SK-N-SH treated with all-trans-retinoic acid at 6 μM for 48 hours (cell line): ENCODE measurements around the gene TTC34.

ENCODE experiments used
- ATAC-seq: fragments of 200-7000 bp; cut with Tn5 transposase; 3 replicates; pipeline ENCODE4 v1.9.1; 2020; ENCODE audit warnings: mild to moderate bottlenecking, moderate library complexity
- ARNTL ChIP-seq: fragments of 450-650 bp; formaldehyde crosslinking; IDR thresholded peaks from 2 replicates; pipeline ENCODE4 v1.5.0; 2020; ENCODE audit warnings: low read depth, mild to moderate bottlenecking, moderate library complexity, borderline replicate concordance
- BACH2 ChIP-seq: fragments of 250-450 bp; sonication (Bioruptor Pico); IDR thresholded peaks from 2 replicates; pipeline ENCODE4 v1.9.0; 2021; ENCODE audit warnings: mild to moderate bottlenecking, borderline replicate concordance
- CSDC2 ChIP-seq: fragments of 250-450 bp; sonication (Bioruptor Pico); IDR thresholded peaks from 2 replicates; pipeline ENCODE4 v1.5.0; 2020; ENCODE audit warnings: mild to moderate bottlenecking, moderate library complexity
- ESRRG ChIP-seq: fragments of 250-450 bp; sonication (Bioruptor Pico); IDR thresholded peaks from 2 replicates; pipeline ENCODE4 v1.6.1; 2021; ENCODE audit warnings: mild to moderate bottlenecking
- GLIS3 ChIP-seq: fragments of 250-450 bp; sonication (Bioruptor Pico); IDR thresholded peaks from 2 replicates; pipeline ENCODE4 v1.5.0; 2020; ENCODE audit warnings: mild to moderate bottlenecking, moderate library complexity
- ISL1 ChIP-seq: fragments of 250-450 bp; sonication (Bioruptor Pico); IDR thresholded peaks from 2 replicates; pipeline ENCODE4 v2.1.2; 2022; ENCODE audit warnings: mild to moderate bottlenecking, moderate library complexity
- OSR1 ChIP-seq: fragments of 250-450 bp; sonication (Bioruptor Pico); IDR thresholded peaks from 2 replicates; pipeline ENCODE4 v1.8.0; 2022; ENCODE audit warnings: moderate library complexity, mild to moderate bottlenecking, inconsistent platforms
- PPARA ChIP-seq: fragments of 250-450 bp; sonication (Bioruptor Pico); IDR thresholded peaks from 2 replicates; pipeline ENCODE4 v1.5.0; 2020; ENCODE audit warnings: mild to moderate bottlenecking, borderline replicate concordance
- RARB ChIP-seq: fragments of 250-450 bp; sonication (Bioruptor Pico); IDR thresholded peaks from 2 replicates; pipeline ENCODE4 v1.8.0; 2021; ENCODE audit warnings: mild to moderate bottlenecking, moderate library complexity
- SNAI2 ChIP-seq: fragments of 250-450 bp; sonication (Bioruptor Pico); IDR thresholded peaks from 2 replicates; pipeline ENCODE4 v1.5.0; 2020; ENCODE audit warnings: mild to moderate bottlenecking, moderate library complexity
- TCF4 ChIP-seq: fragments of 250-450 bp; sonication (Bioruptor Pico); IDR thresholded peaks from 2 replicates; pipeline ENCODE4 v1.8.0; 2021; ENCODE audit warnings: mild to moderate bottlenecking, moderate library complexity, borderline replicate concordance
- TOX ChIP-seq: fragments of 250-450 bp; sonication (Bioruptor Pico); IDR thresholded peaks from 2 replicates; pipeline ENCODE4 v1.8.0; 2021; ENCODE audit warnings: mild to moderate bottlenecking, moderate library complexity, borderline replicate concordance
- ZC3H10 ChIP-seq: fragments of 250-450 bp; sonication (Bioruptor Pico); IDR thresholded peaks from 2 replicates; pipeline ENCODE4 v1.5.1; 2021; ENCODE audit warnings: mild to moderate bottlenecking, moderate library complexity
- ZFP3 ChIP-seq: fragments of 250-450 bp; sonication (Bioruptor Pico); IDR thresholded peaks from 2 replicates; pipeline ENCODE4 v1.5.0; 2020; ENCODE audit warnings: mild to moderate bottlenecking, moderate library complexity
- ZFP30 ChIP-seq: fragments of 450-650 bp; formaldehyde crosslinking; IDR thresholded peaks from 2 replicates; pipeline ENCODE4 v1.5.0; 2022; ENCODE audit warnings: mild to moderate bottlenecking, moderate library complexity
- ZNF565 ChIP-seq: fragments of 450-650 bp; formaldehyde crosslinking; conservative IDR thresholded peaks from 2 replicates; pipeline ENCODE4 v1.5.0; 2020; ENCODE audit warnings: low read depth, mild to moderate bottlenecking, moderate library complexity
- ZNF70 ChIP-seq: fragments of 450-650 bp; formaldehyde crosslinking; IDR thresholded peaks from 2 replicates; pipeline ENCODE4 v1.5.0; 2020; ENCODE audit warnings: mild to moderate bottlenecking, moderate library complexity
- ZNF8 ChIP-seq: fragments of 450-650 bp; formaldehyde crosslinking; IDR thresholded peaks from 2 replicates; pipeline ENCODE4 v1.5.0; 2020; ENCODE audit warnings: mild to moderate bottlenecking, moderate library complexity
- TF ChIP-seq, protein P1 (sequence below): fragments of 250-450 bp; sonication (Bioruptor Pico); IDR thresholded peaks from 2 replicates; pipeline ENCODE4 v1.8.0; 2021; ENCODE audit warnings: low read depth, mild to moderate bottlenecking, moderate library complexity, borderline replicate concordance
- TF ChIP-seq, protein P2 (sequence below): fragments of 250-450 bp; sonication (Bioruptor Pico); IDR thresholded peaks from 2 replicates; pipeline ENCODE4 v1.5.0; 2020; ENCODE audit warnings: mild to moderate bottlenecking, moderate library complexity
- TF ChIP-seq, protein P3 (sequence below): fragments of 250-450 bp; sonication (Bioruptor Pico); IDR thresholded peaks from 2 replicates; pipeline ENCODE4 v1.5.1; 2021; ENCODE audit warnings: mild to moderate bottlenecking, moderate library complexity
- TF ChIP-seq, protein P4 (sequence below): fragments of 250-450 bp; sonication (Bioruptor Pico); IDR thresholded peaks from 2 replicates; pipeline ENCODE4 v1.8.0; 2020; ENCODE audit warnings: mild to moderate bottlenecking, moderate library complexity, borderline replicate concordance

TTC34 gene

DNA sequence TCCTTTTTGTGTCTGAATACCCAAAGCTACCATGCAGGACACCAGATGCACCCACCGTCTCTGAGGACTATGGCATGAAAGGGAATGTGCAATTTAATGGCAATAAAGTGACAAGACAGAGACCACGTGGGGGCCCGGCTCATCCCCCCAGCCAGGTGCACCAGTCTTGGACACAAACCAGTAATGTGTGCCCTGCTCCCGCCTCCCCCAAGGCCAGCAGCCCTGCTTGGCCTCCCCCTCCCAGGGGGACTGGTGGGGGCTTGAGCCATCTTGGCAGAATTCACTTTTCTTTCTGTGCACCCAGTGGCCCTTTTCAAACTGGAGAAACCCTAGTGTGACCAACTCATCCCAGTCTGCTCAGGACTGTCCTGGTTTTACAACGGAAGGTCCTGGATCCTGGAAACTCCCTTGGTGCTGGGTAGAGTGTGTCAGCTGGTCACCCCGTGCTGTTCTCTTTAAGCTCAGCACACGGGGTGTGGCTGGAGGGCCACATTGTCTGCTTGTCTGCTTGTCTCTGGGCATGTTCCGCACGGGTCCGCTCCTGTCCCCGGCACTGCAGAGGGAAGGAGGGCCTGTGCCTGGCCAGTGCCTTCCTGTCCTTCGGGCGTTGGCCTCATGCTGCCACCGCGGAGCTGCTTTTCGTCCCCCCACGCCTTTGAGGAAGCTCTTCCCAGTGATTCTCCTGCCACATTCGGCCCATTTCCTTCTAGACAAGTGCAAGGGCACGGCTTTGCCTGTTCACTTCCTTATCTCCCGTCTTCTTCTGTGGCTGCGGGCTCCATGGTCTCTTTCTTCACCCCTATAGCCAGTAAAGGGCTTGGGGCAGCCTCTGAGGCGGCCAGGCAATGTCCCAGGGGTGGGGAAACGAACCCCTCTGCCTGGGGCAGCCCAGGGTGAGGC is 45.8 kb upstream of the TTC34 start:
- TF ChIP-seq ZFP3 = no peak
- TF ChIP-seq ZNF565 = no peak
- no peak for TF ChIP-seq TCF4 (CRISPR knock-in tag)
- TF ChIP-seq ZC3H10 (CRISPR knock-in tag) = no peak
- TF ChIP-seq RARB (CRISPR knock-in tag) = no peak
- ATAC-seq = no peak

DNA sequence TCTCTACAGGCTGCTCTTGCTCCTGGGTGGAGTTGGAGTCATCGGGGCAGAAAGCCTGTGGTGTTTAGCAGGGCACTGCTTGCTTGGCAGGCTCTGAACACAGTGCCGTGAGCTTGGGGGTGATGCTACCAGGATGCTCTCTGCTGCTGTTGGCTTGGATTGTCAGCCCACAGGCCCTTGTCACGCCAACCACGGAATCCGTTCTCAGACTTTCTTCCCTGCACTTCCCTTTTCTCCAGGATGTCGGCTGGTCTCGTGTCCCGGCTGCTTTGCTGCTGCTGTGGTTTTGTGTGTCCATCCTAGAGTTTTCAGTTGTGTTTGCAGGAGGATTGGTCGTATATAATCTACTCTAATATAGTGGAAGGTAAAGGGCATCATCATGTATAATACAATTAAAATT is 44.4 kb upstream of the TTC34 start:
- no peak for ATAC-seq

DNA sequence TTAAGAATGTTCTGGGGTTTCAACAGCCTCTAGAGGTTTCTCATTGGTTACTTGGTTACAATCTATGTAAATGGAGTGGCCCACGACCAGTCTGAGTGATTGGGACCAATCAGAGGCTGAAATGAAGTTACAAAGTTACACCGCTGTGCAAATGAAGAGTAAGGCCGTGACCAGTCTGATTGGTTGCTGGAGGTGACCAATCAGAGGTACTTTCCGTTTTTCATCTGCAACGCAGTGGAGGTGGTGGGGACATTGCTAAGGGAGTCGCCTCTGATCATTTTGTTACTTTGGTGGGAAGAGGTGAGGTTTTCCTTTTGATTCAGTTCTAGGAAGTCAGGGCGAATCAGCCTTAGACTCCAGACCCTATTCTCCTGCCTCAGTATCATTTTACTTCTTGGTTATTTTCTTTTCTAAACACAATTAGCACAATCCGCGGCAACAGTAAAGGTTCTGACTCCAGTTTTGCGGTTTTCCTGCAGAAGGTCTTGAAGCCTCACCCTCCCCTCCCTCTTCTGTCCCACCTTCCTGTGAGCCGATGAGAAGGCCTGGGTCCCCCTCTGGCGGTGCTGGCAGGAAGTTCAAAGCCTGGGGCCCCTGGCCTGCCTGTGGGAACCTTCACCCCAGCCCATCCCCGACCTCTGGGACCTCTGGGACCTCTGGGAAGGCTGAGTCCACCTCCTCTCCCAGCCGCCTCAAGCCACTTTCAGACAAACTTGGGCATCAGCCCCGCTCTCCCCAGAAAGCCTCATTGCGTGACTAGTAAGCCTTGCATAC is 38.7 kb upstream of the TTC34 start:
- no peak for TF ChIP-seq ZFP30 (CRISPR knock-in tag)
- TF ChIP-seq CSDC2 (CRISPR knock-in tag) = no peak
- TF ChIP-seq, protein P1, sequence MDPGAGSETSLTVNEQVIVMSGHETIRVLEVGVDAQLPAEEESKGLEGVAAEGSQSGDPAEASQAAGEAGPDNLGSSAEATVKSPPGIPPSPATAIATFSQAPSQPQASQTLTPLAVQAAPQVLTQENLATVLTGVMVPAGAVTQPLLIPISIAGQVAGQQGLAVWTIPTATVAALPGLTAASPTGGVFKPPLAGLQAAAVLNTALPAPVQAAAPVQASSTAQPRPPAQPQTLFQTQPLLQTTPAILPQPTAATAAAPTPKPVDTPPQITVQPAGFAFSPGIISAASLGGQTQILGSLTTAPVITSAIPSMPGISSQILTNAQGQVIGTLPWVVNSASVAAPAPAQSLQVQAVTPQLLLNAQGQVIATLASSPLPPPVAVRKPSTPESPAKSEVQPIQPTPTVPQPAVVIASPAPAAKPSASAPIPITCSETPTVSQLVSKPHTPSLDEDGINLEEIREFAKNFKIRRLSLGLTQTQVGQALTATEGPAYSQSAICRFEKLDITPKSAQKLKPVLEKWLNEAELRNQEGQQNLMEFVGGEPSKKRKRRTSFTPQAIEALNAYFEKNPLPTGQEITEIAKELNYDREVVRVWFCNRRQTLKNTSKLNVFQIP (CRISPR knock-in tag) = no peak
- no peak for TF ChIP-seq ZFP3
- TF ChIP-seq SNAI2 (CRISPR knock-in tag) = no peak
- TF ChIP-seq, protein P2, sequence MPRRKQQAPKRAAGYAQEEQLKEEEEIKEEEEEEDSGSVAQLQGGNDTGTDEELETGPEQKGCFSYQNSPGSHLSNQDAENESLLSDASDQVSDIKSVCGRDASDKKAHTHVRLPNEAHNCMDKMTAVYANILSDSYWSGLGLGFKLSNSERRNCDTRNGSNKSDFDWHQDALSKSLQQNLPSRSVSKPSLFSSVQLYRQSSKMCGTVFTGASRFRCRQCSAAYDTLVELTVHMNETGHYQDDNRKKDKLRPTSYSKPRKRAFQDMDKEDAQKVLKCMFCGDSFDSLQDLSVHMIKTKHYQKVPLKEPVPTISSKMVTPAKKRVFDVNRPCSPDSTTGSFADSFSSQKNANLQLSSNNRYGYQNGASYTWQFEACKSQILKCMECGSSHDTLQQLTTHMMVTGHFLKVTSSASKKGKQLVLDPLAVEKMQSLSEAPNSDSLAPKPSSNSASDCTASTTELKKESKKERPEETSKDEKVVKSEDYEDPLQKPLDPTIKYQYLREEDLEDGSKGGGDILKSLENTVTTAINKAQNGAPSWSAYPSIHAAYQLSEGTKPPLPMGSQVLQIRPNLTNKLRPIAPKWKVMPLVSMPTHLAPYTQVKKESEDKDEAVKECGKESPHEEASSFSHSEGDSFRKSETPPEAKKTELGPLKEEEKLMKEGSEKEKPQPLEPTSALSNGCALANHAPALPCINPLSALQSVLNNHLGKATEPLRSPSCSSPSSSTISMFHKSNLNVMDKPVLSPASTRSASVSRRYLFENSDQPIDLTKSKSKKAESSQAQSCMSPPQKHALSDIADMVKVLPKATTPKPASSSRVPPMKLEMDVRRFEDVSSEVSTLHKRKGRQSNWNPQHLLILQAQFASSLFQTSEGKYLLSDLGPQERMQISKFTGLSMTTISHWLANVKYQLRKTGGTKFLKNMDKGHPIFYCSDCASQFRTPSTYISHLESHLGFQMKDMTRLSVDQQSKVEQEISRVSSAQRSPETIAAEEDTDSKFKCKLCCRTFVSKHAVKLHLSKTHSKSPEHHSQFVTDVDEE (CRISPR knock-in tag) = no peak
- TF ChIP-seq ZC3H10 (CRISPR knock-in tag) = no peak
- no peak for TF ChIP-seq TOX (CRISPR knock-in tag)
- TF ChIP-seq ARNTL (CRISPR knock-in tag) = no peak
- TF ChIP-seq TCF4 (CRISPR knock-in tag) = no peak
- TF ChIP-seq BACH2 (CRISPR knock-in tag) = no peak
- no peak for TF ChIP-seq ZNF70 (CRISPR knock-in tag)
- no peak for TF ChIP-seq RARB (CRISPR knock-in tag)
- TF ChIP-seq ZNF565 = no peak
- TF ChIP-seq ISL1 (CRISPR knock-in tag) = no peak
- no peak for TF ChIP-seq ESRRG (CRISPR knock-in tag)
- TF ChIP-seq, protein P3, sequence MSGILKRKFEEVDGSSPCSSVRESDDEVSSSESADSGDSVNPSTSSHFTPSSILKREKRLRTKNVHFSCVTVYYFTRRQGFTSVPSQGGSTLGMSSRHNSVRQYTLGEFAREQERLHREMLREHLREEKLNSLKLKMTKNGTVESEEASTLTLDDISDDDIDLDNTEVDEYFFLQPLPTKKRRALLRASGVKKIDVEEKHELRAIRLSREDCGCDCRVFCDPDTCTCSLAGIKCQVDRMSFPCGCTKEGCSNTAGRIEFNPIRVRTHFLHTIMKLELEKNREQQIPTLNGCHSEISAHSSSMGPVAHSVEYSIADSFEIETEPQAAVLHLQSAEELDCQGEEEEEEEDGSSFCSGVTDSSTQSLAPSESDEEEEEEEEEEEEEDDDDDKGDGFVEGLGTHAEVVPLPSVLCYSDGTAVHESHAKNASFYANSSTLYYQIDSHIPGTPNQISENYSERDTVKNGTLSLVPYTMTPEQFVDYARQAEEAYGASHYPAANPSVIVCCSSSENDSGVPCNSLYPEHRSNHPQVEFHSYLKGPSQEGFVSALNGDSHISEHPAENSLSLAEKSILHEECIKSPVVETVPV (CRISPR knock-in tag) = no peak
- ATAC-seq = no peak

More for the DNA sequence above, 44.4 kb upstream of the TTC34 start:
- no peak for TF ChIP-seq TOX (CRISPR knock-in tag)
- TF ChIP-seq, protein P4, sequence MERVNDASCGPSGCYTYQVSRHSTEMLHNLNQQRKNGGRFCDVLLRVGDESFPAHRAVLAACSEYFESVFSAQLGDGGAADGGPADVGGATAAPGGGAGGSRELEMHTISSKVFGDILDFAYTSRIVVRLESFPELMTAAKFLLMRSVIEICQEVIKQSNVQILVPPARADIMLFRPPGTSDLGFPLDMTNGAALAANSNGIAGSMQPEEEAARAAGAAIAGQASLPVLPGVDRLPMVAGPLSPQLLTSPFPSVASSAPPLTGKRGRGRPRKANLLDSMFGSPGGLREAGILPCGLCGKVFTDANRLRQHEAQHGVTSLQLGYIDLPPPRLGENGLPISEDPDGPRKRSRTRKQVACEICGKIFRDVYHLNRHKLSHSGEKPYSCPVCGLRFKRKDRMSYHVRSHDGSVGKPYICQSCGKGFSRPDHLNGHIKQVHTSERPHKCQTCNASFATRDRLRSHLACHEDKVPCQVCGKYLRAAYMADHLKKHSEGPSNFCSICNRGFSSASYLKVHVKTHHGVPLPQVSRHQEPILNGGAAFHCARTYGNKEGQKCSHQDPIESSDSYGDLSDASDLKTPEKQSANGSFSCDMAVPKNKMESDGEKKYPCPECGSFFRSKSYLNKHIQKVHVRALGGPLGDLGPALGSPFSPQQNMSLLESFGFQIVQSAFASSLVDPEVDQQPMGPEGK (CRISPR knock-in tag) = no peak
- TF ChIP-seq, all 23 proteins: peak for 0

DNA sequence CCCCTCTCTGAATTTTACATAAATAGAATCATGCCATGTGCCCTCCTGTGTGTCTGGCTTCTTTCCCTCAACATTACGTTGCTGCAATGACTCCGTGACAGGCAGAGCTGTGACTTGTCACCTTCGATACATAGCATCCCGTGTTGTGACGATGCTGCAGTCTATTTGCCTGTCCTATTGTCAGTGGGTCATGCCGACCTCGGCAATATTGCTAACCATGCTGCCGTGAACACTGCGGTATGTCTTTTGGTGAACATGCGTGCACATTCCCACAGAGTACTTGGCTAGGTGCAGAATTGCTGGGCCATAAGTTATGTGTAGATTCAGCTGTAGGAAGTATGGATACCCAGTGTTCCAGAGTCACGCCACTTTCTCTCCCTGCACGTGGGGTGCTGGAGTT is 36.3 kb upstream of the TTC34 start:
- ATAC-seq = no peak
- TF ChIP-seq PPARA (CRISPR knock-in tag) (no peak), SNAI2 (CRISPR knock-in tag) (no peak), CSDC2 (CRISPR knock-in tag) (no peak), ARNTL (CRISPR knock-in tag) (no peak), GLIS3 (CRISPR knock-in tag) (no peak), BACH2 (CRISPR knock-in tag) (no peak), OSR1 (CRISPR knock-in tag) (no peak), TCF4 (CRISPR knock-in tag) (no peak), ZFP3 (no peak), ZNF8 (no peak)
- TF ChIP-seq, protein P1 (CRISPR knock-in tag) = no peak
- TF ChIP-seq, protein P4 (CRISPR knock-in tag) = no peak
